Transverse colon (tissue), 3 donors: ENCODE results near the gene OR6A2.

ENCODE experiments used
- EP300 ChIP-seq: sonication (generic); formaldehyde crosslinking; IDR thresholded peaks from one replicate; pipeline ENCODE4 v1.6.1; 2017; ENCODE audit warnings: antibody characterized with exemption, low read depth
- TF ChIP-seq, protein P1 (sequence below), 5 experiments: fragments of 200-600 bp in 3 of 5; fragments of 450-650 bp in 2 of 5; sonication (generic) in 3 of 5; IDR thresholded peaks; 1 replicate in 2 of 5; 2 replicates in 3 of 5; pipeline ENCODE4 v1.5.1; 2016 to 2017; ENCODE audit warnings: antibody characterized with exemption in 5 of 5, inconsistent platforms in 3 of 5, mild to moderate bottlenecking in 2 of 5, moderate library complexity in 1 of 5

DNA sequence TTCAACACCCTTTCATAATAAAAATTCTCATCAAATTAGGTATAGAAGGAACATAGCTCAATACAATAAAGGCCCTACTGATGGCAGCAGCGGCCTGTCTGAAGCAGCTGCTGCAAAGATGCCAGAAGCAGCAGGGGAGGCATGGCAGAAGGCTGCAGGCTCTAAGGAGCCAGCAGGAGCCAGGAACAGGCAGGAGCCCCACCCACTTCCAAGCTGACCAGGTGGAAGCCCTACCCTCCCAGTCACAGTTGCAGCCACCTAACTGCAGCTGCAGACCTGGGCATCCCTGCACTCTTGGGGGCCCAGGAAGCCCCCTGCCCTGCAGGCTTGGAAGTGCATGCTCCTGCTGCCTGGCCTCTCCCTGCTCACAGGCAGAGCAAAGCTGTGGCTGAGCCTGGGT is 18.2 kb upstream of the OR6A2 start:
- TF ChIP-seq, protein P1, sequence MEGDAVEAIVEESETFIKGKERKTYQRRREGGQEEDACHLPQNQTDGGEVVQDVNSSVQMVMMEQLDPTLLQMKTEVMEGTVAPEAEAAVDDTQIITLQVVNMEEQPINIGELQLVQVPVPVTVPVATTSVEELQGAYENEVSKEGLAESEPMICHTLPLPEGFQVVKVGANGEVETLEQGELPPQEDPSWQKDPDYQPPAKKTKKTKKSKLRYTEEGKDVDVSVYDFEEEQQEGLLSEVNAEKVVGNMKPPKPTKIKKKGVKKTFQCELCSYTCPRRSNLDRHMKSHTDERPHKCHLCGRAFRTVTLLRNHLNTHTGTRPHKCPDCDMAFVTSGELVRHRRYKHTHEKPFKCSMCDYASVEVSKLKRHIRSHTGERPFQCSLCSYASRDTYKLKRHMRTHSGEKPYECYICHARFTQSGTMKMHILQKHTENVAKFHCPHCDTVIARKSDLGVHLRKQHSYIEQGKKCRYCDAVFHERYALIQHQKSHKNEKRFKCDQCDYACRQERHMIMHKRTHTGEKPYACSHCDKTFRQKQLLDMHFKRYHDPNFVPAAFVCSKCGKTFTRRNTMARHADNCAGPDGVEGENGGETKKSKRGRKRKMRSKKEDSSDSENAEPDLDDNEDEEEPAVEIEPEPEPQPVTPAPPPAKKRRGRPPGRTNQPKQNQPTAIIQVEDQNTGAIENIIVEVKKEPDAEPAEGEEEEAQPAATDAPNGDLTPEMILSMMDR (IDR thresholded peaks at IDR 0.05): no peak
- TF ChIP-seq EP300: no peak
